Fibroblast of lung (primary cell): ENCODE results near the gene SLC44A5. TPM values are rescaled to one million over a fixed set of nuclear protein-coding genes. Genes with fewer than 3 reads are reported as not detected.

Experiments
- DNase-seq, 2 donors: peaks; one replicate each; pipeline versions ENCODE4 v3.0.0 to v3.0.0-alpha.2; 2010; ENCODE audit warnings: low read depth in 2 of 2
- H2AFZ ChIP-seq: 2 replicates; pipeline ENCODE4 v1.5.1; 2012; ENCODE audit warnings: low read length, control low read depth, inconsistent platforms
- H3K27ac ChIP-seq: 2 replicates; pipeline ENCODE4 v1.5.1; 2011; ENCODE audit warnings: low read length, control low read depth; ENCODE audit not compliant: insufficient read depth
- H3K27me3 ChIP-seq: 2 replicates; pipeline ENCODE4 v1.5.1; 2011; ENCODE audit warnings: mild to moderate bottlenecking, low read length; ENCODE audit not compliant: control insufficient read depth, insufficient read depth
- H3K36me3 ChIP-seq: 2 replicates; pipeline ENCODE4 v1.5.1; 2011; ENCODE audit warnings: low read length; ENCODE audit not compliant: control insufficient read depth, insufficient read depth
- H3K4me1 ChIP-seq: 2 replicates; pipeline ENCODE4 v1.5.1; 2011; ENCODE audit warnings: low read length; ENCODE audit not compliant: control insufficient read depth, insufficient read depth; ENCODE audit errors: extremely low read depth
- H3K4me2 ChIP-seq: 2 replicates; pipeline ENCODE4 v1.5.1; 2011; ENCODE audit warnings: low read length, control low read depth; ENCODE audit not compliant: insufficient read depth; ENCODE audit errors: extremely low read depth
- H3K4me3 ChIP-seq, 4 experiments: fragments of 200-600 bp in 1 of 4; sonication (generic) in 1 of 4; replicated peaks in 1 of 4; 2 replicates each; pipeline ENCODE4 v1.5.1; 2011 to 2016; ENCODE audit warnings: low read length in 4 of 4, low read depth in 3 of 4, mild to moderate bottlenecking in 3 of 4, control low read depth in 2 of 4, inconsistent platforms in 1 of 4, mixed read lengths in 1 of 4; ENCODE audit not compliant: insufficient read depth in 1 of 4; ENCODE audit errors: control extremely low read depth in 1 of 4
- H3K79me2 ChIP-seq: 2 replicates; pipeline ENCODE4 v1.5.1; 2012; ENCODE audit warnings: mild to moderate bottlenecking, low read length, inconsistent platforms; ENCODE audit not compliant: control insufficient read depth, insufficient read depth
- H3K9ac ChIP-seq: 2 replicates; pipeline ENCODE4 v1.5.1; 2011; ENCODE audit warnings: mild to moderate bottlenecking, low read length, control low read depth; ENCODE audit not compliant: insufficient read depth
- H3K9me3 ChIP-seq: 2 replicates; pipeline ENCODE4 v1.5.1; 2012; ENCODE audit warnings: low read depth, low read length; ENCODE audit not compliant: control insufficient read depth, insufficient read depth
- H4K20me1 ChIP-seq: 2 replicates; pipeline ENCODE4 v1.5.1; 2011; ENCODE audit warnings: low read length; ENCODE audit not compliant: control insufficient read depth, insufficient read depth; ENCODE audit errors: extremely low read depth
- EZH2 ChIP-seq: IDR thresholded peaks from 2 replicates; pipeline ENCODE4 v1.5.1; 2012; ENCODE audit warnings: low read length, control low read depth, mild to moderate bottlenecking; ENCODE audit errors: missing control alignments
- polyA plus RNA-seq, 2 donors: library from polyadenylated mRNA; depleted of rRNA in 1 of 2; stranded (reverse) in 1 of 2; unstranded in 1 of 2; fragments of >200 nt; gene quantifications; 2 replicates each; pipeline ENCODE4 v1.2.1, GENCODE V29; 2011 to 2012; ENCODE audit warnings: missing spikeins in 1 of 2
- total RNA-seq: library from RNA; depleted of rRNA; stranded (reverse); fragments of >200 nt; gene quantifications from 2 replicates; pipeline ENCODE4 v1.2.1, GENCODE V29; 2014
- TF ChIP-seq, protein P1 (sequence below), 2 donors: IDR thresholded peaks in 1 of 2; conservative IDR thresholded peaks in 1 of 2; 1 replicate in 1 of 2; 2 replicates in 1 of 2; pipeline ENCODE4 v1.5.1; 2011 to 2012; ENCODE audit warnings: low read length in 2 of 2, control low read depth in 1 of 2, inconsistent platforms in 1 of 2, low read depth in 1 of 2, mild to moderate bottlenecking in 1 of 2

The SLC44A5 gene
- total and polyA plus RNA-seq, 2 donors (not counting 1 experiment from before 2014, with no cell fraction given), result under 0.01 to 0.03 TPM

GRCh38 chr1:75643460-75643859 lies 32.5 kb upstream of the SLC44A5 start:
- Histone ChIP-seq H3K27ac (no peak overlapping the region), H3K36me3 (no peaks in the 10 kb centered on the region), H2AFZ (no peak overlapping the region), H3K27me3 (no peaks in the 10 kb centered on the region), H3K4me1 (no peaks in the 10 kb centered on the region), H3K9me3 (no peaks in the 10 kb centered on the region), H4K20me1 (no peaks in the 10 kb centered on the region), H3K4me2 (no peak overlapping the region), H3K79me2 (no peaks in the 10 kb centered on the region), H3K9ac (no peak overlapping the region), H3K4me3 (no peak overlapping the region)
- no peak for DNase-seq
- TF ChIP-seq EZH2, result no peak
- TF ChIP-seq, protein P1, sequence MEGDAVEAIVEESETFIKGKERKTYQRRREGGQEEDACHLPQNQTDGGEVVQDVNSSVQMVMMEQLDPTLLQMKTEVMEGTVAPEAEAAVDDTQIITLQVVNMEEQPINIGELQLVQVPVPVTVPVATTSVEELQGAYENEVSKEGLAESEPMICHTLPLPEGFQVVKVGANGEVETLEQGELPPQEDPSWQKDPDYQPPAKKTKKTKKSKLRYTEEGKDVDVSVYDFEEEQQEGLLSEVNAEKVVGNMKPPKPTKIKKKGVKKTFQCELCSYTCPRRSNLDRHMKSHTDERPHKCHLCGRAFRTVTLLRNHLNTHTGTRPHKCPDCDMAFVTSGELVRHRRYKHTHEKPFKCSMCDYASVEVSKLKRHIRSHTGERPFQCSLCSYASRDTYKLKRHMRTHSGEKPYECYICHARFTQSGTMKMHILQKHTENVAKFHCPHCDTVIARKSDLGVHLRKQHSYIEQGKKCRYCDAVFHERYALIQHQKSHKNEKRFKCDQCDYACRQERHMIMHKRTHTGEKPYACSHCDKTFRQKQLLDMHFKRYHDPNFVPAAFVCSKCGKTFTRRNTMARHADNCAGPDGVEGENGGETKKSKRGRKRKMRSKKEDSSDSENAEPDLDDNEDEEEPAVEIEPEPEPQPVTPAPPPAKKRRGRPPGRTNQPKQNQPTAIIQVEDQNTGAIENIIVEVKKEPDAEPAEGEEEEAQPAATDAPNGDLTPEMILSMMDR (conservative IDR thresholded peaks at IDR 0.05 in 1 of 2, IDR thresholded peaks at IDR 0.05 in 1 of 2; ENCODE audit: low read depth in 1 of 2, low read length in 2 of 2), result no peak

DNA sequence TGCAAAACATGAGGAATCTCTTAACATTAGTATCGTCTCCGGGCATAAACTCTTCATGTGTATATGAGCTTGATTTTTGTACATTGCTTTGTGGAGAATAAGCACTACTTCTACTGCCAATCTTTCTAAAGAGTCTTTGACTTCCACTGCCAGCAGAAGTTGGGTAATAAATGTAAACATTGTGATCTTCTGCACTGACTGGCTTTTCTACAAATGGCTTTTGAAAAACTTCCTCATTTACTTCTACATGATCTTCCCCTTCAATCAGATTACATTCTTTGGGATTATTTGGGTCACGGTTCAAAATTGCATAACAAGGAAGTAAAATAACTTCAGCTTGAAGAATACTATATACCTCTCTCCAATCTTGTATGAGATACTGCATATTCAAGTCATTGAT lies 30.4 kb upstream of the SLC44A5 start:
- Histone ChIP-seq H3K79me2 (no peaks in the 10 kb centered on the region), H2AFZ (no peak overlapping the region), H3K27ac (no peak overlapping the region), H3K4me2 (no peak overlapping the region), H3K36me3 (no peaks in the 10 kb centered on the region), H3K27me3 (no peaks in the 10 kb centered on the region), H3K4me3 (no peak overlapping the region), H4K20me1 (no peaks in the 10 kb centered on the region), H3K4me1 (no peaks in the 10 kb centered on the region), H3K9ac (no peak overlapping the region), H3K9me3 (no peaks in the 10 kb centered on the region)
- no peak for DNase-seq
- no peak for TF ChIP-seq EZH2
- TF ChIP-seq, protein P1 (conservative IDR thresholded peaks at IDR 0.05 in 1 of 2, IDR thresholded peaks at IDR 0.05 in 1 of 2; ENCODE audit: low read depth in 1 of 2, low read length in 2 of 2), result no peak

GRCh38 chr1:75640137-75640536 lies 29.2 kb upstream of the SLC44A5 start:
- Histone ChIP-seq H3K36me3 (no peaks in the 10 kb centered on the region), H2AFZ (no peak overlapping the region), H3K27me3 (no peaks in the 10 kb centered on the region), H3K4me1 (no peaks in the 10 kb centered on the region), H3K27ac (no peak overlapping the region), H3K4me2 (no peak overlapping the region), H3K79me2 (no peaks in the 10 kb centered on the region), H3K9me3 (no peaks in the 10 kb centered on the region), H3K9ac (no peak overlapping the region), H4K20me1 (no peaks in the 10 kb centered on the region), H3K4me3 (no peak overlapping the region)
- TF ChIP-seq, protein P1 (conservative IDR thresholded peaks at IDR 0.05 in 1 of 2, IDR thresholded peaks at IDR 0.05 in 1 of 2; ENCODE audit: low read depth in 1 of 2, low read length in 2 of 2), result no peak
- TF ChIP-seq EZH2, result no peak
- DNase-seq, result no peak
